Muscle of arm (tissue), 12 donors: ENCODE measurements around the gene TDRD1. TPM values are rescaled to one million over a fixed set of nuclear protein-coding genes. Genes with fewer than 3 reads are reported as not detected.

Source experiments
- DNase-seq: peaks from one replicate; pipeline ENCODE4 v3.0.0-alpha.2; 2013
- polyA plus RNA-seq, 12 donors: library from polyadenylated mRNA; unstranded; fragments of 120-200 nt; gene quantifications; one replicate each; pipeline ENCODE4 v1.2.1, GENCODE V29; 2013; ENCODE audit not compliant: insufficient read length in 12 of 12

Gene TDRD1
- polyA plus RNA-seq, 12 donors: 0.08 to 0.44 (median 0.13) TPM; not detected in 2

GRCh38 chr10:114232561-114233176 lies 53.5 kb downstream of the TDRD1 start:
- no peak for DNase-seq

GRCh38 chr10:114233482-114233881 lies 54.3 kb downstream of the TDRD1 start:
- no peak for DNase-seq

- no peak for DNase-seq
Observed at GRCh38 chr10:114234132-114234531, 55.0 kb downstream of the TDRD1 start.

GRCh38 chr10:114239117-114239993 lies 60.2 kb downstream of the TDRD1 start, which contains the start of gene VWA2:
VWA2 (plus strand) TSS chr10:114239254; CDS start chr10:114248714, 9,460 bp downstream.
- DNase-seq: no peak

- DNase-seq: no peak
Observed at GRCh38 chr10:114239994-114240345, 60.8 kb downstream of the TDRD1 start.

- no peak for DNase-seq
Observed at GRCh38 chr10:114242235-114242634, 63.1 kb downstream of the TDRD1 start.

- no peak for DNase-seq
Observed at GRCh38 chr10:114243661-114244060, 64.5 kb downstream of the TDRD1 start.

- DNase-seq: no peak
Observed at GRCh38 chr10:114244126-114244525, 65.0 kb downstream of the TDRD1 start.

GRCh38 chr10:114245121-114245791 lies 66.1 kb downstream of the TDRD1 start:
- DNase-seq: no peak

- DNase-seq: no peak
Observed at GRCh38 chr10:114246679-114247305, 67.6 kb downstream of the TDRD1 start.

- no peak for DNase-seq
Observed at GRCh38 chr10:114250236-114250635, 71.1 kb downstream of the TDRD1 start.

- DNase-seq: no peak
Observed at GRCh38 chr10:114250716-114251115, 71.6 kb downstream of the TDRD1 start.

GRCh38 chr10:114252092-114252491 lies 72.9 kb downstream of the TDRD1 start:
- no peak for DNase-seq

GRCh38 chr10:114252883-114253282 lies 73.7 kb downstream of the TDRD1 start:
- DNase-seq: no peak

GRCh38 chr10:114255227-114255626 lies 76.1 kb downstream of the TDRD1 start:
- no peak for DNase-seq

- DNase-seq: no peak
Observed at GRCh38 chr10:114256008-114256765, 77.0 kb downstream of the TDRD1 start.

GRCh38 chr10:114256822-114257221 lies 77.7 kb downstream of the TDRD1 start:
- no peak for DNase-seq

- DNase-seq: peak; percentile 29
Observed at GRCh38 chr10:114257498-114257897, 78.3 kb downstream of the TDRD1 start.

GRCh38 chr10:114258274-114258840 lies 79.2 kb downstream of the TDRD1 start:
- DNase-seq: no peak

- DNase-seq: no peak
Observed at GRCh38 chr10:114259824-114260223, 80.7 kb downstream of the TDRD1 start.

GRCh38 chr10:114260366-114260765 lies 81.2 kb downstream of the TDRD1 start:
- DNase-seq: no peak
